Activated CD8-positive, alpha-beta T cell treated with anti-CD3 and anti-CD28 coated beads, Interleukin-2, amount 10 ng/mL, durations not matched to agents 7 days and 5 days (primary cell): Measurements from ENCODE around the gene GLYR1. TPM values are rescaled to one million over a fixed set of nuclear protein-coding genes. Genes with fewer than 3 reads are reported as not detected.

Experiments used
- ATAC-seq: fragments of 150-1000 bp; cut with Tn5 transposase; one replicate; pipeline ENCODE4 v1.10.0; 2021; ENCODE audit warnings: moderate library complexity
- CTCF ChIA-PET: fragments of 350-600 bp; sonication (Branson Sonifier 250); formaldehyde crosslinking; loops from one replicate; lab custom pipeline; 2021; ENCODE audit warnings: antibody characterized with exemption; lab: Charles Lee
- POLR2A ChIA-PET: fragments of 350-600 bp; sonication (Branson Sonifier 250); formaldehyde crosslinking; loops from one replicate; lab custom pipeline; 2021; ENCODE audit warnings: antibody characterized with exemption; lab: Charles Lee
- DNase-seq: peaks from one replicate; pipeline ENCODE4 v3.0.0-alpha.2; 2020
- H3K27ac Mint-ChIP-seq: one replicate; pipeline ENCODE4 v1.8.0; 2021; ENCODE audit warnings: mild to moderate bottlenecking, mixed read lengths
- H3K27me3 Mint-ChIP-seq: one replicate; pipeline ENCODE4 v1.8.0; 2021; ENCODE audit warnings: low read depth, mixed read lengths
- H3K36me3 Mint-ChIP-seq: one replicate; pipeline ENCODE4 v1.8.0; 2021; ENCODE audit warnings: low read depth, mixed read lengths
- H3K4me1 Mint-ChIP-seq: one replicate; pipeline ENCODE4 v1.8.0; 2021; ENCODE audit warnings: low read depth, mixed read lengths
- H3K4me3 Mint-ChIP-seq: one replicate; pipeline ENCODE4 v1.8.0; 2021; ENCODE audit warnings: mild to moderate bottlenecking, mixed read lengths
- H3K9me3 Mint-ChIP-seq: one replicate; pipeline ENCODE4 v1.8.0; 2022; ENCODE audit warnings: mixed read lengths; ENCODE audit not compliant: insufficient read depth
- total RNA-seq, 2 experiments: library from RNA; stranded (reverse); gene quantifications; one replicate each; pipeline ENCODE4 v1.2.3, GENCODE V29; 2021

GLYR1 gene
- total RNA-seq, 2 experiments from 2014 or later, result 92.2 to 95.7 TPM

- Mint-ChIP-seq H3K27ac (no peak overlapping the region), H3K36me3 (peaks cover 66% of the 10 kb centered on the region), H3K4me1 (no peaks in the 10 kb centered on the region), H3K27me3 (no peaks in the 10 kb centered on the region), H3K4me3 (no peak overlapping the region), H3K9me3 (no peaks in the 10 kb centered on the region)
- POLR2A ChIA-PET, result interaction anchor here (1.5 kb wide), 1 partner anchor 12 kb away, joined by 3 read pairs; no protein-coding TSS in a partner anchor
- ATAC-seq (no peak), DNase-seq (no peak)
- CTCF ChIA-PET, result no interaction called here
Observed at GRCh38 chr16:4874666-4875065, 27.6 kb upstream of the GLYR1 start.

- H3K36me3 Mint-ChIP-seq, result peaks cover 65% of the 10 kb centered on the region
- CTCF ChIA-PET, result no interaction called here
- H3K4me1 Mint-ChIP-seq, result no peaks in the 10 kb centered on the region
- no peak for DNase-seq
- H3K4me3 Mint-ChIP-seq, result no peak overlapping the region
- H3K27ac Mint-ChIP-seq, result peak overlapping the region; percentile 22
- POLR2A ChIA-PET, result no interaction called here
- H3K27me3 Mint-ChIP-seq, result no peaks in the 10 kb centered on the region
- H3K9me3 Mint-ChIP-seq, result no peaks in the 10 kb centered on the region
- ATAC-seq, result no peak
Observed at GRCh38 chr16:4873091-4873490, 26.0 kb upstream of the GLYR1 start.

- DNase-seq, result no peak
- Mint-ChIP-seq H3K9me3 (no peaks in the 10 kb centered on the region), H3K27ac (no peak overlapping the region), H3K4me1 (no peaks in the 10 kb centered on the region), H3K4me3 (no peak overlapping the region), H3K27me3 (no peaks in the 10 kb centered on the region), H3K36me3 (peaks cover 55% of the 10 kb centered on the region)
- no peak for ATAC-seq
- POLR2A ChIA-PET, result no interaction called here
- CTCF ChIA-PET, result no interaction called here
Observed at GRCh38 chr16:4871071-4871470, 24.0 kb upstream of the GLYR1 start.

GRCh38 chr16:4870138-4870671, 23.1 kb upstream of the GLYR1 start:
- ChIA-PET POLR2A (no interaction called here), CTCF (no interaction called here)
- Mint-ChIP-seq H3K9me3 (no peaks in the 10 kb centered on the region), H3K27me3 (no peaks in the 10 kb centered on the region), H3K36me3 (peaks cover 50% of the 10 kb centered on the region), H3K4me1 (no peaks in the 10 kb centered on the region), H3K27ac (no peak overlapping the region), H3K4me3 (no peak overlapping the region)
- no peak for ATAC-seq
- no peak for DNase-seq

- Mint-ChIP-seq H3K4me3 (no peak overlapping the region), H3K9me3 (no peaks in the 10 kb centered on the region), H3K27me3 (no peaks in the 10 kb centered on the region), H3K4me1 (no peaks in the 10 kb centered on the region), H3K27ac (no peak overlapping the region), H3K36me3 (peaks cover 46% of the 10 kb centered on the region)
- ChIA-PET POLR2A (no interaction called here), CTCF (no interaction called here)
- DNase-seq, result no peak
- ATAC-seq, result no peak
Observed at GRCh38 chr16:4869147-4869805, 22.2 kb upstream of the GLYR1 start.

GRCh38 chr16:4868535-4868934, 21.4 kb upstream of the GLYR1 start:
- no peaks in the 10 kb centered on the region for H3K4me1 Mint-ChIP-seq
- DNase-seq (no peak), ATAC-seq (no peak)
- no peaks in the 10 kb centered on the region for H3K27me3 Mint-ChIP-seq
- POLR2A ChIA-PET, result no interaction called here
- no peaks in the 10 kb centered on the region for H3K9me3 Mint-ChIP-seq
- H3K36me3 Mint-ChIP-seq, result peaks cover 49% of the 10 kb centered on the region
- H3K4me3 Mint-ChIP-seq, result no peak overlapping the region
- CTCF ChIA-PET, result no interaction called here
- H3K27ac Mint-ChIP-seq, result no peak overlapping the region

GRCh38 chr16:4868026-4868425, 20.9 kb upstream of the GLYR1 start:
- CTCF ChIA-PET, result no interaction called here
- DNase-seq (no peak), ATAC-seq (no peak)
- no peak overlapping the region for H3K27ac Mint-ChIP-seq
- POLR2A ChIA-PET, result no interaction called here
- H3K27me3 Mint-ChIP-seq, result no peaks in the 10 kb centered on the region
- H3K4me3 Mint-ChIP-seq, result no peak overlapping the region
- no peaks in the 10 kb centered on the region for H3K4me1 Mint-ChIP-seq
- H3K9me3 Mint-ChIP-seq, result no peaks in the 10 kb centered on the region
- H3K36me3 Mint-ChIP-seq, result peaks cover 47% of the 10 kb centered on the region

- no peaks in the 10 kb centered on the region for H3K9me3 Mint-ChIP-seq
- H3K4me3 Mint-ChIP-seq, result no peak overlapping the region
- no peak overlapping the region for H3K27ac Mint-ChIP-seq
- ChIA-PET POLR2A (no interaction called here), CTCF (no interaction called here)
- peaks cover 6% of the 10 kb centered on the region for H3K4me1 Mint-ChIP-seq
- no peaks in the 10 kb centered on the region for H3K27me3 Mint-ChIP-seq
- peaks cover 40% of the 10 kb centered on the region for H3K36me3 Mint-ChIP-seq
- DNase-seq, result no peak
- ATAC-seq, result no peak
Observed at GRCh38 chr16:4866586-4866985, 19.5 kb upstream of the GLYR1 start.

- Mint-ChIP-seq H3K4me1 (peaks cover 6% of the 10 kb centered on the region), H3K9me3 (no peaks in the 10 kb centered on the region), H3K27ac (no peak overlapping the region), H3K4me3 (no peak overlapping the region), H3K36me3 (peaks cover 38% of the 10 kb centered on the region), H3K27me3 (no peaks in the 10 kb centered on the region)
- POLR2A ChIA-PET, result no interaction called here
- DNase-seq (no peak), ATAC-seq (no peak)
- CTCF ChIA-PET, result no interaction called here
Observed at GRCh38 chr16:4865231-4865860, 18.3 kb upstream of the GLYR1 start.

GRCh38 chr16:4864728-4865127, 17.6 kb upstream of the GLYR1 start:
- ChIA-PET POLR2A (interaction anchor here (0.6 kb wide), 1 partner anchor 115 kb away, joined by 5 read pairs; no protein-coding TSS in a partner anchor), CTCF (no interaction called here)
- H3K9me3 Mint-ChIP-seq, result no peaks in the 10 kb centered on the region
- H3K36me3 Mint-ChIP-seq, result peaks cover 37% of the 10 kb centered on the region
- peaks cover 6% of the 10 kb centered on the region for H3K4me1 Mint-ChIP-seq
- DNase-seq, result no peak
- ATAC-seq, result no peak
- H3K4me3 Mint-ChIP-seq, result no peak overlapping the region
- H3K27me3 Mint-ChIP-seq, result no peaks in the 10 kb centered on the region
- H3K27ac Mint-ChIP-seq, result no peak overlapping the region

- ATAC-seq, result no peak
- Mint-ChIP-seq H3K36me3 (peaks cover 50% of the 10 kb centered on the region), H3K4me1 (peaks cover 6% of the 10 kb centered on the region), H3K27me3 (no peaks in the 10 kb centered on the region), H3K4me3 (no peak overlapping the region), H3K27ac (no peak overlapping the region), H3K9me3 (no peaks in the 10 kb centered on the region)
- POLR2A ChIA-PET, result interaction anchor here (0.9 kb wide), 1 partner anchor 12 kb away, joined by 3 read pairs; no protein-coding TSS in a partner anchor
- CTCF ChIA-PET, result interaction anchor here (2.0 kb wide), 1 partner anchor 15 kb away, joined by 10 read pairs; the partner anchor contains the start of genes GLYR1 and UBN1
- DNase-seq, result no peak
Observed at GRCh38 chr16:4862639-4863038, 15.6 kb upstream of the GLYR1 start.

- ChIA-PET CTCF (no interaction called here), POLR2A (no interaction called here)
- no peaks in the 10 kb centered on the region for H3K27me3 Mint-ChIP-seq
- no peak for DNase-seq
- H3K4me1 Mint-ChIP-seq, result peaks cover 6% of the 10 kb centered on the region
- no peak overlapping the region for H3K4me3 Mint-ChIP-seq
- H3K27ac Mint-ChIP-seq, result no peak overlapping the region
- ATAC-seq, result no peak
- no peaks in the 10 kb centered on the region for H3K9me3 Mint-ChIP-seq
- peaks cover 54% of the 10 kb centered on the region for H3K36me3 Mint-ChIP-seq
Observed at GRCh38 chr16:4860727-4861342, 13.7 kb upstream of the GLYR1 start.
